HG02870 (cell line): Measurements from ENCODE around the gene SPON1.
"Not testable (repeated sequence)": the region's sequence is repeated elsewhere in the genome, so short reads cannot be mapped to it uniquely, and the experiment has no call there.

ENCODE experiments used
- ATAC-seq: cut with Tn5 transposase; IDR thresholded peaks from one replicate; pipeline ENCODE4 v1.9.1; 2021; ENCODE audit warnings: mild to moderate bottlenecking, moderate library complexity; ENCODE audit not compliant: unreplicated experiment

SPON1 gene

GRCh38 chr11:14230407-14230806 lies 267.9 kb downstream of the SPON1 start:
- ATAC-seq, result no peak

GRCh38 chr11:14232652-14233051 lies 270.1 kb downstream of the SPON1 start:
- no peak for ATAC-seq

- no peak for ATAC-seq
These were observed 271.9 kb downstream of the SPON1 start for GRCh38 chr11:14234446-14234845.

GRCh38 chr11:14235701-14236100 lies 273.2 kb downstream of the SPON1 start:
- ATAC-seq, result no peak

GRCh38 chr11:14237444-14237961 lies 275.0 kb downstream of the SPON1 start:
- peak; percentile 94 for ATAC-seq

GRCh38 chr11:14240221-14240620 lies 277.7 kb downstream of the SPON1 start:
- ATAC-seq, result no peak

GRCh38 chr11:14240951-14241350 lies 278.4 kb downstream of the SPON1 start:
- ATAC-seq, result no peak

- ATAC-seq, result no peak
These were observed 279.7 kb downstream of the SPON1 start for GRCh38 chr11:14242187-14242586.

GRCh38 chr11:14242733-14243132 lies 280.2 kb downstream of the SPON1 start:
- no peak for ATAC-seq

GRCh38 chr11:14244926-14245325 lies 282.4 kb downstream of the SPON1 start:
- no peak for ATAC-seq

GRCh38 chr11:14245444-14245843 lies 282.9 kb downstream of the SPON1 start:
- no peak for ATAC-seq

- no peak for ATAC-seq
These were observed 286.1 kb downstream of the SPON1 start for GRCh38 chr11:14248580-14248981.

- ATAC-seq, result peak; percentile 42
These were observed 286.8 kb downstream of the SPON1 start for GRCh38 chr11:14249121-14249963.

- no peak for ATAC-seq
These were observed 289.2 kb downstream of the SPON1 start for GRCh38 chr11:14251754-14252153.

GRCh38 chr11:14252501-14252900 lies 290.0 kb downstream of the SPON1 start:
- ATAC-seq, result not testable (repeated sequence)

- no peak for ATAC-seq
These were observed 290.9 kb downstream of the SPON1 start for GRCh38 chr11:14253421-14253820.

- ATAC-seq, result no peak
These were observed 291.3 kb downstream of the SPON1 start for GRCh38 chr11:14253840-14254239.

- no peak for ATAC-seq
These were observed 292.2 kb downstream of the SPON1 start for GRCh38 chr11:14254533-14255237.

GRCh38 chr11:14255238-14255534 lies 292.7 kb downstream of the SPON1 start:
- no peak for ATAC-seq

GRCh38 chr11:14258221-14258935 lies 295.9 kb downstream of the SPON1 start:
- ATAC-seq, result no peak

- no peak for ATAC-seq
These were observed 296.8 kb downstream of the SPON1 start for GRCh38 chr11:14259186-14259784.
